Natural killer cell (primary cell): Measurements from ENCODE around the gene SCN3A. TPM values are rescaled to one million over a fixed set of nuclear protein-coding genes. Genes with fewer than 3 reads are reported as not detected.

Experiments used
- ATAC-seq, 3 donors: fragments of 150-1000 bp in 2 of 3; fragments of 200-7000 bp in 1 of 3; cut with Tn5 transposase; 1 replicate in 1 of 3; 2 replicates in 2 of 3; pipeline ENCODE4 v1.10.0; 2021; ENCODE audit warnings: mild to moderate bottlenecking in 2 of 3, moderate library complexity in 2 of 3
- DNase-seq, 2 donors: peaks; one replicate each; pipeline versions ENCODE4 v3.0.0 to v3.0.0-alpha.2; 2013 to 2021; ENCODE audit warnings: mixed read lengths in 1 of 2
- H3K27ac ChIP-seq: one replicate; pipeline ENCODE4 v1.5.1; 2013; ENCODE audit warnings: mild to moderate bottlenecking, low read length
- H3K27me3 ChIP-seq: one replicate; pipeline ENCODE4 v1.6.1; 2013; ENCODE audit warnings: low read length; ENCODE audit not compliant: control insufficient read depth, insufficient read depth
- H3K36me3 ChIP-seq: one replicate; pipeline ENCODE4 v1.6.1; 2013; ENCODE audit warnings: low read length; ENCODE audit not compliant: control insufficient read depth, insufficient read depth
- H3K4me1 ChIP-seq: one replicate; pipeline ENCODE4 v1.6.1; 2013; ENCODE audit warnings: low read length; ENCODE audit not compliant: control insufficient read depth, insufficient read depth
- H3K4me3 ChIP-seq: one replicate; pipeline ENCODE4 v1.5.1; 2013; ENCODE audit warnings: low read length
- H3K9me3 ChIP-seq: one replicate; pipeline ENCODE4 v1.6.1; 2013; ENCODE audit warnings: low read length; ENCODE audit not compliant: control insufficient read depth, insufficient read depth
- H3K27ac Mint-ChIP-seq, 2 donors: one replicate each; pipeline ENCODE4 v1.8.0; 2022; ENCODE audit warnings: mild to moderate bottlenecking in 2 of 2, mixed read lengths in 2 of 2, moderate library complexity in 1 of 2
- H3K27me3 Mint-ChIP-seq, 2 donors: one replicate each; pipeline ENCODE4 v1.8.0; 2022; ENCODE audit warnings: low read depth in 2 of 2, mixed read lengths in 2 of 2
- H3K36me3 Mint-ChIP-seq: one replicate; pipeline ENCODE4 v1.8.0; 2022; ENCODE audit warnings: mixed read lengths
- H3K4me1 Mint-ChIP-seq, 2 donors: one replicate each; pipeline ENCODE4 v1.8.0; 2022; ENCODE audit warnings: mixed read lengths in 2 of 2
- H3K4me3 Mint-ChIP-seq: one replicate; pipeline ENCODE4 v1.8.0; 2022; ENCODE audit warnings: mild to moderate bottlenecking, moderate library complexity, mixed read lengths
- H3K9me3 Mint-ChIP-seq, 2 donors: one replicate each; pipeline ENCODE4 v1.8.0; 2022; ENCODE audit warnings: mixed read lengths in 2 of 2
- CTCF ChIP-seq: fragments of 200-600 bp; IDR thresholded peaks from one replicate; pipeline ENCODE4 v1.8.0; 2022; ENCODE audit warnings: antibody characterized with exemption
- WGBS: methylation state at CpG from one replicate; pipeline ENCODE4 v1.1.7; 2013; ENCODE audit warnings: missing lambda C conversion rate; ENCODE audit not compliant: insufficient coverage; 5-methylcytosine and 5-hydroxymethylcytosine counted together
- intact Hi-C: fragments of 100-400 bp; cut with micrococcal nuclease; formaldehyde crosslinking; loops from one replicate; pipeline ENCODE4 v1.14.2; 2022
- total RNA-seq, 4 donors: library from RNA; stranded (reverse); fragments of 120-200 nt in 1 of 4; gene quantifications; one replicate each; pipeline versions ENCODE4 v1.2.3 to v1.2.4, GENCODE V29; 2013 to 2022

The SCN3A gene
- total RNA-seq, 3 donors from 2014 or later (not counting 1 experiment from before 2014, with no cell fraction given): 0.05 to 0.58 TPM; not detected in 1

GRCh38 chr2:165082479-165082878, 121.4 kb downstream of the SCN3A start:
- Histone ChIP-seq H3K4me1 (no peaks in the 10 kb centered on the region), H3K4me3 (no peak overlapping the region), H3K27ac (no peak overlapping the region), H3K9me3 (no peaks in the 10 kb centered on the region), H3K27me3 (no peaks in the 10 kb centered on the region), H3K36me3 (no peaks in the 10 kb centered on the region)
- ATAC-seq: no peak
- no peak for TF ChIP-seq CTCF
- H3K27me3 Mint-ChIP-seq: no peaks in the 10 kb centered on the region
- no peak overlapping the region for H3K4me3 Mint-ChIP-seq
- no peaks in the 10 kb centered on the region for H3K4me1 Mint-ChIP-seq
- peaks cover 10% of the 10 kb centered on the region for H3K36me3 Mint-ChIP-seq
- intact Hi-C loops: no loop called here
- H3K27ac Mint-ChIP-seq: no peak overlapping the region
- DNase-seq: no peak
- peaks cover 6 to 8% of the 10 kb centered on the region in 2 donors for H3K9me3 Mint-ChIP-seq

GRCh38 chr2:165081276-165081675, 122.6 kb downstream of the SCN3A start:
- Histone ChIP-seq H3K27ac (no peak overlapping the region), H3K4me1 (no peaks in the 10 kb centered on the region), H3K36me3 (no peaks in the 10 kb centered on the region), H3K27me3 (no peaks in the 10 kb centered on the region), H3K4me3 (no peak overlapping the region), H3K9me3 (no peaks in the 10 kb centered on the region)
- ATAC-seq (no peak), DNase-seq (no peak)
- no peak overlapping the region for H3K27ac Mint-ChIP-seq
- H3K27me3 Mint-ChIP-seq: no peaks in the 10 kb centered on the region
- H3K9me3 Mint-ChIP-seq: peaks cover 6 to 8% of the 10 kb centered on the region in 2 donors
- no peak overlapping the region for H3K4me3 Mint-ChIP-seq
- intact Hi-C loops: no loop called here
- H3K36me3 Mint-ChIP-seq: peaks cover 10% of the 10 kb centered on the region
- no peaks in the 10 kb centered on the region for H3K4me1 Mint-ChIP-seq
- TF ChIP-seq CTCF: no peak

GRCh38 chr2:165079432-165079831, 124.4 kb downstream of the SCN3A start:
- no peaks in the 10 kb centered on the region for H3K27me3 Mint-ChIP-seq
- TF ChIP-seq CTCF: no peak
- DNase-seq (no peak), ATAC-seq (no peak)
- H3K27ac ChIP-seq: no peak overlapping the region
- no peak overlapping the region for H3K4me3 Mint-ChIP-seq
- intact Hi-C loops: no loop called here
- H3K36me3 ChIP-seq: no peaks in the 10 kb centered on the region
- no peaks in the 10 kb centered on the region for H3K4me1 ChIP-seq
- H3K4me1 Mint-ChIP-seq: no peaks in the 10 kb centered on the region
- no peaks in the 10 kb centered on the region for H3K27me3 ChIP-seq
- no peak overlapping the region for H3K4me3 ChIP-seq
- H3K9me3 Mint-ChIP-seq: peaks cover 3 to 8% of the 10 kb centered on the region in 2 donors
- H3K36me3 Mint-ChIP-seq: peaks cover 10% of the 10 kb centered on the region
- H3K27ac Mint-ChIP-seq: no peak overlapping the region
- WGBS: 90% methylated on average over 4 of the region's 4 CpGs
- H3K9me3 ChIP-seq: peaks cover 5% of the 10 kb centered on the region

- Mint-ChIP-seq H3K9me3 (peaks cover 3 to 8% of the 10 kb centered on the region in 2 donors), H3K27ac (no peak overlapping the region), H3K36me3 (peaks cover 10% of the 10 kb centered on the region), H3K4me1 (no peaks in the 10 kb centered on the region), H3K4me3 (no peak overlapping the region), H3K27me3 (no peaks in the 10 kb centered on the region)
- Histone ChIP-seq H3K36me3 (no peaks in the 10 kb centered on the region), H3K27ac (no peak overlapping the region), H3K4me1 (no peaks in the 10 kb centered on the region), H3K4me3 (no peak overlapping the region), H3K27me3 (no peaks in the 10 kb centered on the region), H3K9me3 (peaks cover 9% of the 10 kb centered on the region)
- intact Hi-C loops: no loop called here
- ATAC-seq: no peak
- DNase-seq: no peak
- no peak for TF ChIP-seq CTCF
Measured at GRCh38 chr2:165078913-165079312, 124.9 kb downstream of the SCN3A start.
